CD4-positive, alpha-beta memory T cell (primary cell): ENCODE results near the gene MXD4. TPM values are rescaled to one million over a fixed set of nuclear protein-coding genes. Genes with fewer than 3 reads are reported as not detected.
"Not testable (repeated sequence)": the region's sequence is repeated elsewhere in the genome, so short reads cannot be mapped to it uniquely, and the experiment has no call there.

Experiments used
- CTCF ChIA-PET: fragments of 350-600 bp; sonication (Branson Sonifier 250); formaldehyde crosslinking; loops from one replicate; lab custom pipeline; 2021; ENCODE audit warnings: inconsistent platforms; ENCODE audit not compliant: partially characterized antibody; lab: Charles Lee
- POLR2A ChIA-PET: fragments of 350-600 bp; sonication (Branson Sonifier 250); formaldehyde crosslinking; loops from one replicate; lab custom pipeline; 2021; ENCODE audit not compliant: partially characterized antibody; lab: Charles Lee
- DNase-seq, 5 donors: peaks; one replicate each; pipeline versions ENCODE4 v3.0.0 to v3.0.0-alpha.2; 2020 to 2022; ENCODE audit warnings: mixed read lengths in 1 of 5
- H3K27ac ChIP-seq: one replicate; pipeline ENCODE4 v1.7.0; 2013; ENCODE audit warnings: low read depth, low read length
- H3K27me3 ChIP-seq: 2 replicates; pipeline ENCODE4 v1.7.0; 2013; ENCODE audit warnings: mild to moderate bottlenecking, low read length, moderate library complexity; ENCODE audit not compliant: insufficient read depth
- H3K36me3 ChIP-seq: 2 replicates; pipeline ENCODE4 v1.7.0; 2013; ENCODE audit warnings: mild to moderate bottlenecking, low read length, moderate library complexity; ENCODE audit not compliant: insufficient read depth
- H3K4me1 ChIP-seq: 2 replicates; pipeline ENCODE4 v1.7.0; 2013; ENCODE audit warnings: mild to moderate bottlenecking, low read length, moderate library complexity; ENCODE audit not compliant: insufficient read depth
- H3K4me3 ChIP-seq, 2 donors: one replicate each; pipeline ENCODE4 v1.7.0; 2013; ENCODE audit warnings: low read length in 2 of 2, mild to moderate bottlenecking in 1 of 2
- H3K9me3 ChIP-seq, 2 donors: one replicate each; pipeline ENCODE4 v1.7.0; 2013; ENCODE audit warnings: low read length in 2 of 2, control low read depth in 1 of 2; ENCODE audit not compliant: control insufficient read depth in 1 of 2
- H3K27ac Mint-ChIP-seq, 7 donors: one replicate each; pipeline ENCODE4 v1.8.0; 2020 to 2021; ENCODE audit warnings: mixed read lengths in 7 of 7, mild to moderate bottlenecking in 6 of 7, inconsistent platforms in 3 of 7, moderate library complexity in 3 of 7
- H3K27me3 Mint-ChIP-seq, 2 donors: one replicate each; pipeline ENCODE4 v1.8.0; 2020 to 2021; ENCODE audit warnings: mixed read lengths in 2 of 2
- H3K36me3 Mint-ChIP-seq, 2 donors: one replicate each; pipeline ENCODE4 v1.8.0; 2020 to 2021; ENCODE audit warnings: mixed read lengths in 2 of 2, inconsistent platforms in 1 of 2, mild to moderate bottlenecking in 1 of 2
- H3K4me1 Mint-ChIP-seq, 4 donors: one replicate each; pipeline ENCODE4 v1.8.0; 2020 to 2021; ENCODE audit warnings: mixed read lengths in 4 of 4, mild to moderate bottlenecking in 1 of 4
- H3K4me3 Mint-ChIP-seq, 8 donors: one replicate each; pipeline ENCODE4 v1.8.0; 2020 to 2021; ENCODE audit warnings: mixed read lengths in 8 of 8, mild to moderate bottlenecking in 7 of 8, moderate library complexity in 6 of 8, inconsistent platforms in 3 of 8
- H3K9me3 Mint-ChIP-seq, 8 donors: one replicate each; pipeline ENCODE4 v1.8.0; 2020 to 2021; ENCODE audit warnings: mixed read lengths in 8 of 8, mild to moderate bottlenecking in 5 of 8, inconsistent platforms in 3 of 8, moderate library complexity in 1 of 8
- intact Hi-C: fragments of 100-400 bp; cut with micrococcal nuclease; formaldehyde crosslinking; loops from one replicate; pipeline ENCODE4 v1.15.1; 2023
- polyA plus RNA-seq, 2 donors: library from polyadenylated mRNA; unstranded; fragments of 300-500 nt; fragmentation: Illumina TruSeq; gene quantifications; one replicate each; pipeline ENCODE4 v1.2.3, GENCODE V29; 2021
- total RNA-seq, 2 experiments: library from RNA; stranded (reverse); gene quantifications; one replicate each; pipeline ENCODE4 v1.2.3, GENCODE V29; 2021

The MXD4 gene
- total and polyA plus RNA-seq, 4 experiments from 2014 or later = 31.9 to 67.5 (median 57.7) TPM

DNA sequence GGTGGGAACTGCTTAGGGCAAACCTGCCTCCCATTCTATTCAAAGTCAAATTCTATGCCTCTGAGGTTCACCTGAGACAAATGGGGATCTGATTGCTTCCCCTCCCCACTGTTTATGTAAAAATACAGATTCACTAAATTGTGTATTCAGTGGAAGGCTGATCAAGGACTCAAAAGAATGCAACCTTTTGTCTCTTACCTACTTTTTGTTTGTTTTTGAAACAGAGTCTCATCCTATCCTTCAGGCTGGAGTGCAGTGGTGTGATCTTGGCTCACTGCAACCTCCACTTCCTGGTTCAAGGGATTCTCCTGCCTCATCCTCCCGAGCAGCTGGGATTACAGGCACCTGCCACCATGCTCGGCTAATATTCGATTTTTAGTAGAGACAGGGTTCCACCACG, 40.5 kb downstream of the MXD4 start:
- H3K36me3 Mint-ChIP-seq = peaks cover 3 to 13% of the 10 kb centered on the region in 2 donors
- intact Hi-C loops = loop anchor here (10.0 kb wide), 1 partner anchor 63 kb away; no protein-coding TSS in a partner anchor
- H3K4me3 ChIP-seq, H3K4me3 Mint-ChIP-seq, H3K27me3 Mint-ChIP-seq, H3K9me3 ChIP-seq, H3K27me3 ChIP-seq, DNase-seq, H3K27ac Mint-ChIP-seq, H3K27ac ChIP-seq, H3K9me3 Mint-ChIP-seq, H3K4me1 ChIP-seq, H3K4me1 Mint-ChIP-seq: not testable (repeated sequence)
- peaks cover 11% of the 10 kb centered on the region for H3K36me3 ChIP-seq
- CTCF ChIA-PET = interaction anchor here (0.9 to 6.2 kb wide), 15 partner anchors 11 to 250 kb away, joined by 3 to 84 read pairs (median 10); partner anchors contain the start of genes CFAP99, HAUS3, POLN and ZFYVE28
- POLR2A ChIA-PET = interaction anchor here (0.6 to 0.8 kb wide), 2 partner anchors 223 to 281 kb away, joined by 3 read pairs; no protein-coding TSS in a partner anchor

DNA sequence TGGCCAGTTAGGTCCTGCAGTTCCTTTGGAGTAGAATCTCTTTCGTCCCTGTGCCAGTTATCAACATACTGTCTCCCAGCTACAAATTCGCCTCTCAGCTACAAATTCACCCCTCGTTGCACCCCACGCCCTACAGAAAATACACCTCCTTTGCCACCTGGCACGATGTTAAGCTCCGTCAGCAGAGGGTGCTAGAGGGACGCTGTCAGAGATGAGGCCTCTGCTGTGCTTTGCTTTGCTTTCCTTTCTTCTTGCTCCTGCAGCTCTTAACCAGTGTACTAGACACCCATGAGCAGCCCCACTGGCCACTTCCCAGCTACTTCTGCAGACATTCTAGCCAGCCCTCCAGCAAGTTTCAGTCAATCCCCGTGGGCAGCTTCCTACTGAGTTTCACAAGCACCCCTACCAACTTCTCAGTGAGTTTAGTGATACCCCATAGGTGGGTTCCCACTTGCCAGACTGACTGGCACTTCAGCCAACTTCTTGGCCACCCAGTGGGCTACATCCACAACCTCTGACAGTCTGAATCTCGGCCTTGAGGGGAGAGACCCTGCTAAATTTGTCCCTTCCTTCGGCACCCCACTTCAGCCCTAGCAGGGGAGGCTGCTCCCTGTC, 41.8 kb downstream of the MXD4 start:
- Mint-ChIP-seq H3K27ac (peak overlapping the region in 5 of 7 donors; percentile 2 to 81 (median 43)), H3K4me1 (peaks cover 4 to 7% (median 6%) of the 10 kb centered on the region in 4 donors)
- intact Hi-C loops = loop anchor here (1.0 to 10.0 kb wide), 5 partner anchors 65 to 242 kb away; no protein-coding TSS in a partner anchor

DNA sequence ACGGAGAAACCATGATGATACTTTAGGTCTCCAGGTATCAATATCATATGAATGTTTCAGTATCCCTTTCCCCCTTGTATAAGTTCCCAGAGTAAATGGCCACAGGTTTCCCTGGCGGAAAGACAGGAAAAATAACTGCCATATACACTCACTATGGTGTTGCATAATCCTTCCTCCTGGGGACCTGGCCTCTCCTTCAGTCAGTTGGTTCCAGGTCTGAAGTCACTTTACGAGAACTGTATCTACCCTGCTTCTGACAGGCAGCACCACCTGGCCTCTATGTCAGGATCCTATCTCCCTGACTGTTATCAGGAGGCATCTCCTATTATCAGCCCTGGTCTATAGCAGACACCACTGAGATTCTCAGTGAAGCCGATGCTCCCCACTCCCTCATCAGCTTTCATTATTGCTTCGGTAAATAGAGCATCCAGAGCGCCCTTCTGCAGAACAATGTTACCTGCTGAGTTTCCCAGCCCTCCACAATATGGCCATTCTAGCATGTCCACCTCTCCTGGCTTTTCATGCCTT, 42.6 kb downstream of the MXD4 start:
- Mint-ChIP-seq H3K36me3 (peaks cover 3 to 8% of the 10 kb centered on the region in 2 donors), H3K4me3 (no peak overlapping the region), H3K4me1 (peaks cover 4 to 7% (median 6%) of the 10 kb centered on the region in 4 donors), H3K9me3 (no peaks in the 10 kb centered on the region), H3K27ac (no peak overlapping the region), H3K27me3 (no peaks in the 10 kb centered on the region)
- Histone ChIP-seq H3K27ac (no peak overlapping the region), H3K9me3 (no peaks in the 10 kb centered on the region), H3K27me3 (no peaks in the 10 kb centered on the region), H3K36me3 (peaks cover 11% of the 10 kb centered on the region), H3K4me1 (no peaks in the 10 kb centered on the region), H3K4me3 (no peak overlapping the region)
- intact Hi-C loops = no loop called here
- POLR2A ChIA-PET = interaction anchor here (1.0 to 1.5 kb wide), 8 partner anchors 21 to 250 kb away, joined by 3 to 7 read pairs (median 4); partner anchors contain the start of genes CFAP99, HAUS3, POLN and RNF4
- CTCF ChIA-PET = interaction anchor here (0.7 to 6.2 kb wide), 33 partner anchors 9 to 467 kb away, joined by 3 to 84 read pairs (median 4); partner anchors contain the start of genes CFAP99, HAUS3, POLN and RNF4
- DNase-seq = no peak

More for the DNA sequence above, 41.8 kb downstream of the MXD4 start:
- Histone ChIP-seq H3K4me3 (no peak overlapping the region), H3K27me3 (no peaks in the 10 kb centered on the region), H3K36me3 (peaks cover 11% of the 10 kb centered on the region), H3K9me3 (no peaks in the 10 kb centered on the region), H3K27ac (no peak overlapping the region), H3K4me1 (no peaks in the 10 kb centered on the region)
- CTCF ChIA-PET = interaction anchor here (0.6 to 6.2 kb wide), 45 partner anchors 9 to 466 kb away, joined by 3 to 84 read pairs (median 4); partner anchors contain the start of genes CFAP99, HAUS3, POLN and RNF4
- H3K4me3 Mint-ChIP-seq = no peak overlapping the region
- POLR2A ChIA-PET = interaction anchor here (0.8 to 1.5 kb wide), 10 partner anchors 17 to 249 kb away, joined by 3 to 7 read pairs (median 4); partner anchors contain the start of genes CFAP99, HAUS3, POLN and RNF4
- H3K36me3 Mint-ChIP-seq = peaks cover 3 to 8% of the 10 kb centered on the region in 2 donors
- H3K9me3 Mint-ChIP-seq = no peaks in the 10 kb centered on the region
- H3K27me3 Mint-ChIP-seq = no peaks in the 10 kb centered on the region
- peak; percentile 75 to 81 (median 76) for DNase-seq

DNA sequence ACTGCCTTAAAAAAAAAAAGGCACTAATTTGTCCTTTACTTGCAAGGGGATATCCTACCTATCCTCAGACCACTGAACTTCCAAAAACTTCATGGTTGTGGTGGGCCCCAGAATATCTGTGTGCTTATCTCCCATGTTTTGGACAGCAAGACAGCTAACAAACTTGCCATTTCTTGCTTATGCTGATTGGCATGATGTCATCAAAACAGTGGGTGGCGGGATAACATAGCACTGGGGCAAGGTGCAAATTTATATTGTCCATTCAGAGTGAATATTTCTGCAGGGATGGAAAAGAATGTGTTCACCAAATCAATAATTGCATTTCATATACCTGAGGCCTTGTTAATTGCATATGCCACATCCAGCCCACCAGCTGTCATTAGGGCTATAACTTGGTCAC, 43.5 kb downstream of the MXD4 start:
- H3K27me3 ChIP-seq = no peaks in the 10 kb centered on the region
- intact Hi-C loops = no loop called here
- peaks cover 9% of the 10 kb centered on the region for H3K36me3 ChIP-seq
- no peak overlapping the region for H3K27ac ChIP-seq
- H3K9me3 Mint-ChIP-seq = no peaks in the 10 kb centered on the region
- no peak overlapping the region for H3K27ac Mint-ChIP-seq
- H3K36me3 Mint-ChIP-seq = peaks cover 3 to 6% of the 10 kb centered on the region in 2 donors
- DNase-seq = no peak
- H3K27me3 Mint-ChIP-seq = no peaks in the 10 kb centered on the region
- H3K9me3 ChIP-seq = no peaks in the 10 kb centered on the region
- CTCF ChIA-PET = interaction anchor here (0.9 to 6.2 kb wide), 5 partner anchors 10 to 246 kb away, joined by 3 to 84 read pairs (median 11); no protein-coding TSS in a partner anchor
- no peak overlapping the region for H3K4me3 ChIP-seq
- H3K4me1 Mint-ChIP-seq = peaks cover 4 to 7% (median 6%) of the 10 kb centered on the region in 4 donors
- no peak overlapping the region for H3K4me3 Mint-ChIP-seq
- POLR2A ChIA-PET = interaction anchor here (0.7 kb wide), 1 partner anchor 264 kb away, joined by 4 read pairs; no protein-coding TSS in a partner anchor
- H3K4me1 ChIP-seq = no peaks in the 10 kb centered on the region

DNA sequence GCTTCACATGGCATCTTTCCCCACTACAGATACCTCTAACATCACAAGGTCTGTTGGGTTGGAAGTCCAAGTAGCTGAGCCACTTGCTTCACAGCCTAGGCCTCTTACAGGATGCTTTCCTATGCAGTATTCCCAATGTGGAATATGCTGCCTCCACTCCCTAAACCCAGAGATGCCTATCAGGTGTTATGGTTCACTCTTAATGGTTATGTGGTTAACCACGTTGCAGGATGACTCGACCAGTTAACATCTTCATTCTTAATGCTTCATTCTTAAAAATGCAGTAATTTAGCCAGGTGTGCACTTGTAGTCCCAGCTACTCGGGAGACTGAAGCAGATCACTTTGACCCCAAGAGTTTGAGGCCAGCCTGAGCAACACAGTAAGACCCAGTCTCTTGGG, 44.2 kb downstream of the MXD4 start:
- H3K36me3 Mint-ChIP-seq = peaks cover 2% of the 10 kb centered on the region in 2 donors
- no peaks in the 10 kb centered on the region for H3K27me3 Mint-ChIP-seq
- no peaks in the 10 kb centered on the region for H3K9me3 Mint-ChIP-seq
- Histone ChIP-seq H3K4me3 (no peak overlapping the region), H3K27ac (no peak overlapping the region), H3K27me3 (no peaks in the 10 kb centered on the region), H3K4me1 (no peaks in the 10 kb centered on the region), H3K9me3 (no peaks in the 10 kb centered on the region), H3K36me3 (peaks cover 2% of the 10 kb centered on the region)
- H3K4me3 Mint-ChIP-seq = no peak overlapping the region
- H3K4me1 Mint-ChIP-seq = peaks cover 4 to 7% (median 6%) of the 10 kb centered on the region in 4 donors
- ChIA-PET POLR2A (no interaction called here), CTCF (interaction anchor here (2.0 to 6.2 kb wide), 3 partner anchors 137 to 247 kb away, joined by 11 to 84 read pairs (median 49); no protein-coding TSS in a partner anchor)
- no peak overlapping the region for H3K27ac Mint-ChIP-seq
- intact Hi-C loops = no loop called here
- no peak for DNase-seq

DNA sequence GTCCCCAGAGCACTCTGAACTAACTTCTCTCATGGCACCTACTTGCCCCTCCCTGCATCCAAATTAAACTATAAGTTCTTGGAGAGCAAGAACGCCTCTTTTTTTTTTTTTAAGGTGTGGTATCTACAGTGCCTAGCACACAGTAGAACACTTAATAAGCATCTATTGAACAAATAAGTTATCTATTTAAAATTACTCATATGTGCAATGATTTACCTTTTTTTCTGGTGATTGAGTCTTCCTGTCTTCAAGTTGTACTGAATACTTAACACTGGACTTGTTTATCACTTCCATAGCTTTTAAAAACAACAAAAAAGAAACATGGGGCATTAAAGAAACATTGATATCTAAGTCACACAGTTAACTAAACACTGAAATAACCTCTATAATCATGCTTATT, 49.1 kb downstream of the MXD4 start:
- H3K27me3 ChIP-seq = no peaks in the 10 kb centered on the region
- H3K27ac ChIP-seq = no peak overlapping the region
- no peaks in the 10 kb centered on the region for H3K4me1 Mint-ChIP-seq
- ChIA-PET POLR2A (no interaction called here), CTCF (no interaction called here)
- no peaks in the 10 kb centered on the region for H3K27me3 Mint-ChIP-seq
- intact Hi-C loops = no loop called here
- H3K9me3 Mint-ChIP-seq = no peaks in the 10 kb centered on the region
- H3K4me3 ChIP-seq = no peak overlapping the region
- H3K36me3 Mint-ChIP-seq = no peaks in the 10 kb centered on the region
- H3K9me3 ChIP-seq = no peaks in the 10 kb centered on the region
- no peak overlapping the region for H3K4me3 Mint-ChIP-seq
- no peak for DNase-seq
- H3K4me1 ChIP-seq = no peaks in the 10 kb centered on the region
- H3K27ac Mint-ChIP-seq = no peak overlapping the region
- H3K36me3 ChIP-seq = no peaks in the 10 kb centered on the region

DNA sequence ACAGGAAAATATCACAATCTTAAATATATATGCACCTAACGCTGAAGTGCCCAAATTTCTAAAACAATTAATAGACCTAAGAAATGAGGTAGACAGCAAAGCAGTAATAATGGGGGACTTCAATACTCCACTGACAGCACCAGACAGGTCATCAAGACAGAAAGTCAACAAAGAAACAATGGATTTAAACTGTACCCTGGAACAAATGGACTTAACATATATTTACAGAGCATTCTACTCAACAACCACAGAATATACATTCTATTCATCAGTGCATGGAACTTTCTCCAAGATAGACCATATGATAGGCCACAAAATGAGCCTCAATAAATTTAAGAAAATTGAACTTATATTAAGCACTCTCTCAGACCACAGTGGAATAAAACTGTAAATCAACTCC, 59.1 kb downstream of the MXD4 start:
- intact Hi-C loops, H3K9me3 Mint-ChIP-seq, H3K27ac ChIP-seq, H3K4me1 ChIP-seq, H3K27me3 Mint-ChIP-seq, H3K4me3 ChIP-seq, CTCF ChIA-PET, H3K27me3 ChIP-seq, H3K4me1 Mint-ChIP-seq, H3K36me3 ChIP-seq, DNase-seq, H3K9me3 ChIP-seq, H3K4me3 Mint-ChIP-seq: not testable (repeated sequence)
- H3K27ac Mint-ChIP-seq = peak overlapping the region in 1 of 7 donors; percentile 43
- POLR2A ChIA-PET = interaction anchor here (0.6 kb wide), 1 partner anchor 280 kb away, joined by 3 read pairs; no protein-coding TSS in a partner anchor
- peaks cover 0 to 17% of the 10 kb centered on the region in 2 donors for H3K36me3 Mint-ChIP-seq
